Immature natural killer cell (primary cell): ENCODE results near the gene ROGDI. TPM values are rescaled to one million over a fixed set of nuclear protein-coding genes. Genes with fewer than 3 reads are reported as not detected.

Source experiments
- DNase-seq, 3 donors: peaks; one replicate each; pipeline ENCODE4 v3.0.0; 2022; ENCODE audit warnings: mixed read lengths in 1 of 3
- H3K27ac Mint-ChIP-seq, 6 donors: one replicate each; pipeline ENCODE4 v1.8.0; 2020; ENCODE audit warnings: mixed read lengths in 6 of 6, mild to moderate bottlenecking in 5 of 6, inconsistent platforms in 4 of 6, moderate library complexity in 3 of 6
- H3K27me3 Mint-ChIP-seq, 3 donors: one replicate each; pipeline ENCODE4 v1.8.0; 2020 to 2021; ENCODE audit warnings: low read depth in 3 of 3, mild to moderate bottlenecking in 3 of 3, mixed read lengths in 3 of 3, moderate library complexity in 3 of 3, inconsistent platforms in 1 of 3
- H3K36me3 Mint-ChIP-seq, 3 donors: one replicate each; pipeline ENCODE4 v1.8.0; 2020; ENCODE audit warnings: mixed read lengths in 3 of 3, inconsistent platforms in 2 of 3, mild to moderate bottlenecking in 2 of 3
- H3K4me1 Mint-ChIP-seq, 2 donors: one replicate each; pipeline ENCODE4 v1.8.0; 2020; ENCODE audit warnings: inconsistent platforms in 2 of 2, mild to moderate bottlenecking in 2 of 2, mixed read lengths in 2 of 2, moderate library complexity in 1 of 2
- H3K4me3 Mint-ChIP-seq, 5 donors: one replicate each; pipeline ENCODE4 v1.8.0; 2020; ENCODE audit warnings: mild to moderate bottlenecking in 5 of 5, mixed read lengths in 5 of 5, inconsistent platforms in 3 of 5, moderate library complexity in 3 of 5
- H3K9me3 Mint-ChIP-seq, 6 donors: one replicate each; pipeline ENCODE4 v1.8.0; 2020; ENCODE audit warnings: mild to moderate bottlenecking in 6 of 6, mixed read lengths in 6 of 6, inconsistent platforms in 4 of 6, moderate library complexity in 3 of 6
- polyA plus RNA-seq, 3 donors: library from polyadenylated mRNA; unstranded; fragments of 300-500 nt; fragmentation: Illumina TruSeq; gene quantifications; one replicate each; pipeline ENCODE4 v1.2.3, GENCODE V29; 2021

The ROGDI gene
- 1 to 10 TPM; 4.8 to 9.3 (median 5.4) TPM for polyA plus RNA-seq

GRCh38 chr16:4801962-4802658 is at the start of gene ROGDI:
ROGDI (minus strand) TSS chr16:4802633; CDS start chr16:4802571, 62 bp downstream.
- no peaks in the 10 kb centered on the region for H3K9me3 Mint-ChIP-seq
- DNase-seq = no peak
- H3K4me3 Mint-ChIP-seq = peak within 1 kb of the TSS; percentile 83 to 88 (median 85)
- peaks cover 0 to under 1% (median 0%) of the 10 kb centered on the region in 3 donors for H3K36me3 Mint-ChIP-seq
- peaks cover 11 to 14% of the 10 kb centered on the region in 2 donors for H3K4me1 Mint-ChIP-seq
- peak within 1 kb of the TSS in 5 of 6 donors; percentile 40 to 79 (median 67) for H3K27ac Mint-ChIP-seq
- peaks cover 0 to 2% (median 0%) of the 10 kb centered on the region in 3 donors for H3K27me3 Mint-ChIP-seq

- H3K36me3 Mint-ChIP-seq = peaks cover 0 to 7% (median 0%) of the 10 kb centered on the region in 3 donors
- H3K27me3 Mint-ChIP-seq = peaks cover 2 to 19% (median 6%) of the 10 kb centered on the region in 3 donors
- no peaks in the 10 kb centered on the region for H3K9me3 Mint-ChIP-seq
- peaks cover 57 to 68% of the 10 kb centered on the region in 2 donors for H3K4me1 Mint-ChIP-seq
- H3K4me3 Mint-ChIP-seq = peak overlapping the region in 4 of 5 donors; percentile 13 to 96 (median 38)
- peak overlapping the region in 2 of 6 donors; percentile 25 to 69 for H3K27ac Mint-ChIP-seq
- DNase-seq = no peak
These were observed 47.8 kb upstream of the ROGDI start for GRCh38 chr16:4850211-4850610.

GRCh38 chr16:4847774-4848587 is 45.5 kb upstream of the ROGDI start:
- peak overlapping the region; percentile 82 to 96 (median 94) for H3K27ac Mint-ChIP-seq
- peaks cover 2 to 19% (median 6%) of the 10 kb centered on the region in 3 donors for H3K27me3 Mint-ChIP-seq
- H3K4me3 Mint-ChIP-seq = peak overlapping the region; percentile 90 to 96 (median 92)
- peaks cover 58 to 74% of the 10 kb centered on the region in 2 donors for H3K4me1 Mint-ChIP-seq
- H3K9me3 Mint-ChIP-seq = no peaks in the 10 kb centered on the region
- H3K36me3 Mint-ChIP-seq = peaks cover 0 to 13% (median 0%) of the 10 kb centered on the region in 3 donors
- peak in 2 of 3 donors; percentile 51 to 53 for DNase-seq

- Mint-ChIP-seq H3K27me3 (peaks cover 2 to 18% (median 6%) of the 10 kb centered on the region in 3 donors), H3K27ac (peak within 1 kb of the TSS; percentile 84 to 96 (median 94)), H3K36me3 (peaks cover 0 to 13% (median 0%) of the 10 kb centered on the region in 3 donors), H3K4me3 (peak within 1 kb of the TSS; percentile 90 to 96 (median 92)), H3K9me3 (no peaks in the 10 kb centered on the region), H3K4me1 (peaks cover 56 to 68% of the 10 kb centered on the region in 2 donors)
- peak; percentile 99 for DNase-seq
These were observed 44.7 kb upstream of the ROGDI start, which contains the start of the genes GLYR1 and UBN1 for GRCh38 chr16:4846901-4847773. GLYR1 (minus strand) TSS chr16:4847288; CDS start chr16:4847265, 23 bp downstream. UBN1 (plus strand) TSS chr16:4847481; CDS start chr16:4852918, 5,437 bp downstream.

- Mint-ChIP-seq H3K4me1 (peaks cover 50 to 61% of the 10 kb centered on the region in 2 donors), H3K27ac (peak overlapping the region; percentile 77 to 92 (median 90)), H3K27me3 (peaks cover 2 to 17% (median 6%) of the 10 kb centered on the region in 3 donors), H3K9me3 (no peaks in the 10 kb centered on the region), H3K4me3 (peak overlapping the region; percentile 83 to 88 (median 85)), H3K36me3 (peaks cover 0 to 13% (median 0%) of the 10 kb centered on the region in 3 donors)
- DNase-seq = peak; percentile 29 to 43 (median 40)
These were observed 44.1 kb upstream of the ROGDI start for GRCh38 chr16:4846503-4846900.

GRCh38 chr16:4840984-4841383 is 38.6 kb upstream of the ROGDI start:
- no peak overlapping the region for H3K27ac Mint-ChIP-seq
- no peak for DNase-seq
- peaks cover 9 to 48% of the 10 kb centered on the region in 2 donors for H3K4me1 Mint-ChIP-seq
- peaks cover 1 to 2% (median 2%) of the 10 kb centered on the region in 3 donors for H3K27me3 Mint-ChIP-seq
- no peak overlapping the region for H3K4me3 Mint-ChIP-seq
- H3K36me3 Mint-ChIP-seq = peaks cover 0 to 45% (median 8%) of the 10 kb centered on the region in 3 donors
- H3K9me3 Mint-ChIP-seq = no peaks in the 10 kb centered on the region

GRCh38 chr16:4839942-4840341 is 37.5 kb upstream of the ROGDI start:
- Mint-ChIP-seq H3K36me3 (peaks cover 0 to 44% (median 8%) of the 10 kb centered on the region in 3 donors), H3K27ac (peak overlapping the region in 1 of 6 donors; percentile 8), H3K27me3 (peaks cover 0 to 2% (median 2%) of the 10 kb centered on the region in 3 donors), H3K9me3 (no peaks in the 10 kb centered on the region), H3K4me3 (no peak overlapping the region), H3K4me1 (peaks cover 0 to 38% of the 10 kb centered on the region in 2 donors)
- DNase-seq = no peak

GRCh38 chr16:4837733-4838501 is 35.5 kb upstream of the ROGDI start:
- Mint-ChIP-seq H3K27ac (peak overlapping the region in 1 of 6 donors; percentile 37), H3K4me3 (no peak overlapping the region)

GRCh38 chr16:4836727-4837126 is 34.3 kb upstream of the ROGDI start:
- Mint-ChIP-seq H3K27ac (peak overlapping the region in 2 of 6 donors; percentile 9 to 66), H3K4me1 (peaks cover 7 to 41% of the 10 kb centered on the region in 2 donors), H3K36me3 (peaks cover 6 to 41% (median 13%) of the 10 kb centered on the region in 3 donors), H3K27me3 (peaks cover 0 to 2% (median 2%) of the 10 kb centered on the region in 3 donors), H3K4me3 (no peak overlapping the region), H3K9me3 (no peaks in the 10 kb centered on the region)
- no peak for DNase-seq

More at GRCh38 chr16:4837733-4838501, 35.5 kb upstream of the ROGDI start:
- H3K4me1 Mint-ChIP-seq = peaks cover 4 to 39% of the 10 kb centered on the region in 2 donors
- no peak for DNase-seq
- H3K27me3 Mint-ChIP-seq = peaks cover 0 to 2% (median 2%) of the 10 kb centered on the region in 3 donors
- peaks cover 0 to 33% (median 8%) of the 10 kb centered on the region in 3 donors for H3K36me3 Mint-ChIP-seq
- no peaks in the 10 kb centered on the region for H3K9me3 Mint-ChIP-seq

- peak overlapping the region in 1 of 6 donors; percentile 35 for H3K27ac Mint-ChIP-seq
- peaks cover 9 to 30% of the 10 kb centered on the region in 2 donors for H3K4me1 Mint-ChIP-seq
- no peaks in the 10 kb centered on the region for H3K9me3 Mint-ChIP-seq
- DNase-seq = no peak
- H3K36me3 Mint-ChIP-seq = peaks cover 13 to 40% (median 19%) of the 10 kb centered on the region in 3 donors
- peaks cover 0 to 2% (median 2%) of the 10 kb centered on the region in 3 donors for H3K27me3 Mint-ChIP-seq
- H3K4me3 Mint-ChIP-seq = no peak overlapping the region
These were observed 31.2 kb upstream of the ROGDI start for GRCh38 chr16:4833584-4833983.

GRCh38 chr16:4832698-4833343 is 30.4 kb upstream of the ROGDI start:
- H3K27me3 Mint-ChIP-seq = peaks cover 0 to 2% (median 2%) of the 10 kb centered on the region in 3 donors
- peaks cover 9 to 26% of the 10 kb centered on the region in 2 donors for H3K4me1 Mint-ChIP-seq
- no peaks in the 10 kb centered on the region for H3K9me3 Mint-ChIP-seq
- no peak for DNase-seq
- H3K4me3 Mint-ChIP-seq = no peak overlapping the region
- H3K27ac Mint-ChIP-seq = peak overlapping the region in 2 of 6 donors; percentile 6 to 34
- H3K36me3 Mint-ChIP-seq = peaks cover 13 to 40% (median 19%) of the 10 kb centered on the region in 3 donors
